PC-9 (cell line): ENCODE results near the gene POLR1D. TPM values are rescaled to one million over a fixed set of nuclear protein-coding genes. Genes with fewer than 3 reads are reported as not detected.

Experiments
- BruUV-seq: library from RNA; stranded (reverse); fragments of 400-500 nt; replicated peaks from 2 replicates; lab custom pipeline; 2021; lab: Mats Ljungman, UMichigan
- CTCF ChIA-PET: fragments of 300-600 bp; sonication (Branson Sonifier 250); formaldehyde crosslinking; loops from one replicate; lab custom pipeline; 2022; ENCODE audit warnings: antibody characterized with exemption; lab: Charles Lee
- POLR2A ChIA-PET: fragments of 300-600 bp; sonication (Branson Sonifier 250); formaldehyde crosslinking; loops from one replicate; lab custom pipeline; 2022; ENCODE audit warnings: antibody characterized with exemption; ENCODE audit not compliant: unreplicated experiment; lab: Charles Lee
- DNase-seq, 2 experiments: peaks; one replicate each; pipeline versions ENCODE4 v3.0.0 to v3.0.0-alpha.2; 2015 to 2022; ENCODE audit warnings: mixed read lengths in 1 of 2
- H2AFZ ChIP-seq: fragments of 200-600 bp; sonication (generic); 2 replicates; pipeline ENCODE4 v1.8.1; 2017; ENCODE audit warnings: antibody characterized with exemption
- H3F3A ChIP-seq: fragments of 200-600 bp; sonication (generic); 2 replicates; pipeline ENCODE4 v1.8.1; 2017; ENCODE audit warnings: antibody characterized with exemption, mild to moderate bottlenecking, low read depth; ENCODE audit not compliant: insufficient read depth
- H3K27ac ChIP-seq: fragments of 200-600 bp; sonication (generic); 2 replicates; pipeline ENCODE4 v1.6.1; 2016; ENCODE audit warnings: mixed run types
- H3K27me3 ChIP-seq: fragments of 200-600 bp; sonication (generic); 2 replicates; pipeline ENCODE4 v1.6.1; 2016; ENCODE audit warnings: low read depth, mixed run types; ENCODE audit not compliant: insufficient read depth
- H3K36me3 ChIP-seq: fragments of 200-600 bp; sonication (generic); 2 replicates; pipeline ENCODE4 v1.6.1; 2016; ENCODE audit warnings: low read depth, mixed run types
- H3K4me1 ChIP-seq: fragments of 200-600 bp; sonication (generic); replicated peaks from 2 replicates; pipeline ENCODE4 v1.6.1; 2016; ENCODE audit warnings: mixed run types; ENCODE audit not compliant: insufficient read depth
- H3K4me2 ChIP-seq: fragments of 200-600 bp; sonication (generic); 2 replicates; pipeline ENCODE4 v1.6.1; 2017; ENCODE audit warnings: mixed run types
- H3K4me3 ChIP-seq: fragments of 200-600 bp; sonication (generic); 2 replicates; pipeline ENCODE4 v1.6.1; 2016; ENCODE audit warnings: mixed run types
- H3K79me2 ChIP-seq: fragments of 200-600 bp; sonication (generic); 2 replicates; pipeline ENCODE4 v1.6.1; 2017; ENCODE audit warnings: low read depth, mixed run types
- H3K9me2 ChIP-seq: fragments of 200-600 bp; sonication (generic); 2 replicates; pipeline ENCODE4 v1.8.1; 2017; ENCODE audit warnings: mild to moderate bottlenecking; ENCODE audit not compliant: insufficient read depth
- H3K9me3 ChIP-seq: fragments of 200-600 bp; sonication (generic); 2 replicates; pipeline ENCODE4 v1.8.1; 2016; ENCODE audit warnings: low read depth; ENCODE audit not compliant: insufficient read depth
- H4K20me1 ChIP-seq: fragments of 200-600 bp; sonication (generic); 2 replicates; pipeline ENCODE4 v1.8.1; 2017; ENCODE audit not compliant: insufficient read depth
- EZH2 ChIP-seq: fragments of 200-600 bp; sonication (generic); IDR thresholded peaks from 2 replicates; pipeline ENCODE4 v1.8.0; 2017; ENCODE audit warnings: antibody characterized with exemption, low read depth
- intact Hi-C: fragments of 100-400 bp; cut with micrococcal nuclease; formaldehyde crosslinking; loops from one replicate; pipeline ENCODE4 v1.10.0; 2022; ENCODE audit not compliant: unreplicated experiment
- total RNA-seq: library from RNA; stranded (reverse); gene quantifications from 2 replicates; pipeline ENCODE4 v1.2.3, GENCODE V29; 2021
- TF ChIP-seq, protein P1 (sequence below): fragments of 200-600 bp; sonication (generic); conservative IDR thresholded peaks from 2 replicates; pipeline ENCODE4 v1.6.1; 2017; ENCODE audit warnings: mixed run types, antibody characterized with exemption, mild to moderate bottlenecking, moderate library complexity

The POLR1D gene
- total RNA-seq, 1 experiment from 2014 or later, result 119 TPM

DNA sequence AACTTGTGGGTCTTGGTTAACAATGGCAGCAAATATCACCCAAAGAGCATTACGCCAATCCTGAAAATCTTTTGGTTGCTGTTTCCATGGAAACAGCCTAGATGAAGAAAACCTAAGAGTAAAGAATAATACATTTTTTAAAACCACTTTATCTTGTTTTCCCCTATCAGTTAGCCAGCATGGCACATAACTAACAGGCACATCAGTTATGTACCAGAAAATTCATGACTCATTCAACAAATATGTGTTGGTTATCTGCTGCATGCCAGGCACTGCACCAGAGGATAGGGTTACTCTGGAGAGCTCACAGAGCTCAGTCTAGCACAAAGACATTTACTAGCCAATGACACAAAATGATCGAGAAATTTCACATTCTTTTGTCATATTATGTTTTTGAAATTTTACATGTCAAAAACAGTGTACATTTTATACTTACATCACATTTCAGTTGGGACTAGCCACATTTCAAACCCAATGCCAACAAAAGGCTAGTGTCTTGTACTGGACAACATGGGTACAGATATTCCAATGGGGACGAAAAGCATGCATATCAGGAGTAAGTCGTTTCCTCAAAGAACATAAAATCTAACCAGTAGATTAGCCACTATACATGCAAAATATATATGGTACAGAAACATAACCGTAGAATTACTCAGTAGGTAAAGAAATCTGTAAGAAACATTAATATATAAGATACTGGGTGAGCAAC lies 21.7 kb upstream of the POLR1D start:
- Histone ChIP-seq H3F3A (peaks cover 8% of the 10 kb centered on the region; the same call in 1 of the 2 replicates), H2AFZ (no peak overlapping the region), H3K36me3 (no peaks in the 10 kb centered on the region), H3K27me3 (no peaks in the 10 kb centered on the region), H3K27ac (no peak overlapping the region; the same call in 1 of the 2 replicates), H3K9me3 (peaks cover 4% of the 10 kb centered on the region; the same call in 1 of the 2 replicates), H3K79me2 (peaks cover 59% of the 10 kb centered on the region), H3K9me2 (no peaks in the 10 kb centered on the region), H4K20me1 (no peaks in the 10 kb centered on the region), H3K4me1 (peaks cover 22% of the 10 kb centered on the region), H3K4me2 (peak overlapping the region; percentile 38), H3K4me3 (no peak overlapping the region)
- intact Hi-C loops, result loop anchor here (2.0 kb wide), 1 partner anchor 21 kb away; the partner anchor contains the start of genes LNX2 and POLR1D
- DNase-seq, result peak; percentile 41 to 84
- BruUV-seq, result no TSS peak
- no peak for TF ChIP-seq EZH2
- TF ChIP-seq, protein P1, sequence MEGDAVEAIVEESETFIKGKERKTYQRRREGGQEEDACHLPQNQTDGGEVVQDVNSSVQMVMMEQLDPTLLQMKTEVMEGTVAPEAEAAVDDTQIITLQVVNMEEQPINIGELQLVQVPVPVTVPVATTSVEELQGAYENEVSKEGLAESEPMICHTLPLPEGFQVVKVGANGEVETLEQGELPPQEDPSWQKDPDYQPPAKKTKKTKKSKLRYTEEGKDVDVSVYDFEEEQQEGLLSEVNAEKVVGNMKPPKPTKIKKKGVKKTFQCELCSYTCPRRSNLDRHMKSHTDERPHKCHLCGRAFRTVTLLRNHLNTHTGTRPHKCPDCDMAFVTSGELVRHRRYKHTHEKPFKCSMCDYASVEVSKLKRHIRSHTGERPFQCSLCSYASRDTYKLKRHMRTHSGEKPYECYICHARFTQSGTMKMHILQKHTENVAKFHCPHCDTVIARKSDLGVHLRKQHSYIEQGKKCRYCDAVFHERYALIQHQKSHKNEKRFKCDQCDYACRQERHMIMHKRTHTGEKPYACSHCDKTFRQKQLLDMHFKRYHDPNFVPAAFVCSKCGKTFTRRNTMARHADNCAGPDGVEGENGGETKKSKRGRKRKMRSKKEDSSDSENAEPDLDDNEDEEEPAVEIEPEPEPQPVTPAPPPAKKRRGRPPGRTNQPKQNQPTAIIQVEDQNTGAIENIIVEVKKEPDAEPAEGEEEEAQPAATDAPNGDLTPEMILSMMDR, result no peak
- ChIA-PET POLR2A (interaction anchor here (0.6 to 0.7 kb wide), 2 partner anchors 20 to 229 kb away, joined by 5 to 9 read pairs; partner anchors contain the start of gene LNX2), CTCF (no interaction called here)

DNA sequence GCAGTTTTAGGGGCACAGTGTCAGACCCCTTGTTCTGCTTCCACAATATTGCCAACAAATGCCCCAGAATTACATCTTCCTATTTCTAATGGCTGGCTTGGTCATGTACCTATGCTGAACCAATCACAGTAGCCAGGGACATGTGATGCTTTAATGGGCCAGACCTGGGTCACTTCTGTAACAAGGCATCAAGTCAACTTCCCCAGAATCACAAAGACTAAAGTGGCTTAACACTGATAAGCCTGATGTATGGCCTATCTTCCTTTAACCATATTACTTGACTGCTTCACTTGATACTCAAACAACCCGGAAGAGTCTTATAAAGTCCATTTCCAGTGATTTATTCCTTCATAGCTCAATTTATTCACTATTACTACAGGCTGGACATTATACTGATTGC lies 21.0 kb upstream of the POLR1D start:
- Histone ChIP-seq H3K79me2 (peaks cover 62% of the 10 kb centered on the region), H3K36me3 (no peaks in the 10 kb centered on the region), H3K27me3 (no peaks in the 10 kb centered on the region), H3K27ac (no peak overlapping the region), H3K4me2 (no peak overlapping the region), H3K4me3 (no peak overlapping the region), H3K9me3 (peaks cover 4% of the 10 kb centered on the region; the same call in 1 of the 2 replicates), H2AFZ (no peak overlapping the region), H4K20me1 (no peaks in the 10 kb centered on the region), H3K4me1 (peaks cover 15% of the 10 kb centered on the region), H3K9me2 (no peaks in the 10 kb centered on the region), H3F3A (peaks cover 8% of the 10 kb centered on the region; the same call in 1 of the 2 replicates)
- TF ChIP-seq EZH2, result no peak
- TF ChIP-seq, protein P1, result no peak
- intact Hi-C loops, result loop anchor here (2.0 kb wide), 1 partner anchor 20 kb away; the partner anchor contains the start of genes LNX2 and POLR1D
- CTCF ChIA-PET, result no interaction called here
- POLR2A ChIA-PET, result no interaction called here
- DNase-seq, result no peak
- BruUV-seq, result no TSS peak

DNA sequence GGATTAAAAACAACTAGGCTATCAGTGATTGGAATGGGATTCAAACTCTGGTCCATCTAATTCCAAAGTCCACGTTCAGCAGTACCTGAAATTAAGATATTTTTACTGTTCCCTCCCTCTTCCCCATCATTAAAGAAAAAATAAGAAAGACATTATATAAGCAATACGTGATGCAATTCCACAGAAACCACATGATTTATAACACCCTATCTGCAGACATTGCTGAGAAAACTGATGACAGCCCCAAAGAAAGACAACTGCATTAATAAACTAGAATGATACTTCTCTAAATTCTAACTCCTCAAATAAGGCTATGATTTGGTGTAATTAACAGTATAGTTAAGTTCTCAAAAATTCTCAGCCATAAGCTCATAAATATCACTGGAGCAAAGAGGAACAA lies 20.5 kb upstream of the POLR1D start:
- Histone ChIP-seq H3K79me2 (peaks cover 62% of the 10 kb centered on the region), H3K4me1 (peaks cover 14% of the 10 kb centered on the region), H3K9me3 (peaks cover 4% of the 10 kb centered on the region; the same call in 1 of the 2 replicates), H3K4me3 (no peak overlapping the region), H2AFZ (no peak overlapping the region), H3K36me3 (no peaks in the 10 kb centered on the region), H3K27ac (no peak overlapping the region), H3F3A (peaks cover 8% of the 10 kb centered on the region; the same call in 1 of the 2 replicates), H3K9me2 (no peaks in the 10 kb centered on the region), H3K4me2 (no peak overlapping the region), H3K27me3 (no peaks in the 10 kb centered on the region), H4K20me1 (no peaks in the 10 kb centered on the region)
- no TSS peak for BruUV-seq
- DNase-seq, result no peak
- no peak for TF ChIP-seq EZH2
- TF ChIP-seq, protein P1, result no peak
- CTCF ChIA-PET, result no interaction called here
- intact Hi-C loops, result loop anchor here (2.0 kb wide), 1 partner anchor 20 kb away; the partner anchor contains the start of genes LNX2 and POLR1D
- POLR2A ChIA-PET, result no interaction called here
